GM15510 (cell line): ENCODE measurements around the gene INO80.

Source experiments
- POLR2A ChIP-seq: IDR thresholded peaks from 3 replicates; pipeline ENCODE4 v1.6.1; 2011; ENCODE audit warnings: borderline replicate concordance; ENCODE audit not compliant: insufficient read length; ENCODE audit errors: extremely low read depth

The INO80 gene, protein sequence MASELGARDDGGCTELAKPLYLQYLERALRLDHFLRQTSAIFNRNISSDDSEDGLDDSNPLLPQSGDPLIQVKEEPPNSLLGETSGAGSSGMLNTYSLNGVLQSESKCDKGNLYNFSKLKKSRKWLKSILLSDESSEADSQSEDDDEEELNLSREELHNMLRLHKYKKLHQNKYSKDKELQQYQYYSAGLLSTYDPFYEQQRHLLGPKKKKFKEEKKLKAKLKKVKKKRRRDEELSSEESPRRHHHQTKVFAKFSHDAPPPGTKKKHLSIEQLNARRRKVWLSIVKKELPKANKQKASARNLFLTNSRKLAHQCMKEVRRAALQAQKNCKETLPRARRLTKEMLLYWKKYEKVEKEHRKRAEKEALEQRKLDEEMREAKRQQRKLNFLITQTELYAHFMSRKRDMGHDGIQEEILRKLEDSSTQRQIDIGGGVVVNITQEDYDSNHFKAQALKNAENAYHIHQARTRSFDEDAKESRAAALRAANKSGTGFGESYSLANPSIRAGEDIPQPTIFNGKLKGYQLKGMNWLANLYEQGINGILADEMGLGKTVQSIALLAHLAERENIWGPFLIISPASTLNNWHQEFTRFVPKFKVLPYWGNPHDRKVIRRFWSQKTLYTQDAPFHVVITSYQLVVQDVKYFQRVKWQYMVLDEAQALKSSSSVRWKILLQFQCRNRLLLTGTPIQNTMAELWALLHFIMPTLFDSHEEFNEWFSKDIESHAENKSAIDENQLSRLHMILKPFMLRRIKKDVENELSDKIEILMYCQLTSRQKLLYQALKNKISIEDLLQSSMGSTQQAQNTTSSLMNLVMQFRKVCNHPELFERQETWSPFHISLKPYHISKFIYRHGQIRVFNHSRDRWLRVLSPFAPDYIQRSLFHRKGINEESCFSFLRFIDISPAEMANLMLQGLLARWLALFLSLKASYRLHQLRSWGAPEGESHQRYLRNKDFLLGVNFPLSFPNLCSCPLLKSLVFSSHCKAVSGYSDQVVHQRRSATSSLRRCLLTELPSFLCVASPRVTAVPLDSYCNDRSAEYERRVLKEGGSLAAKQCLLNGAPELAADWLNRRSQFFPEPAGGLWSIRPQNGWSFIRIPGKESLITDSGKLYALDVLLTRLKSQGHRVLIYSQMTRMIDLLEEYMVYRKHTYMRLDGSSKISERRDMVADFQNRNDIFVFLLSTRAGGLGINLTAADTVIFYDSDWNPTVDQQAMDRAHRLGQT (N-terminal part only)

DNA sequence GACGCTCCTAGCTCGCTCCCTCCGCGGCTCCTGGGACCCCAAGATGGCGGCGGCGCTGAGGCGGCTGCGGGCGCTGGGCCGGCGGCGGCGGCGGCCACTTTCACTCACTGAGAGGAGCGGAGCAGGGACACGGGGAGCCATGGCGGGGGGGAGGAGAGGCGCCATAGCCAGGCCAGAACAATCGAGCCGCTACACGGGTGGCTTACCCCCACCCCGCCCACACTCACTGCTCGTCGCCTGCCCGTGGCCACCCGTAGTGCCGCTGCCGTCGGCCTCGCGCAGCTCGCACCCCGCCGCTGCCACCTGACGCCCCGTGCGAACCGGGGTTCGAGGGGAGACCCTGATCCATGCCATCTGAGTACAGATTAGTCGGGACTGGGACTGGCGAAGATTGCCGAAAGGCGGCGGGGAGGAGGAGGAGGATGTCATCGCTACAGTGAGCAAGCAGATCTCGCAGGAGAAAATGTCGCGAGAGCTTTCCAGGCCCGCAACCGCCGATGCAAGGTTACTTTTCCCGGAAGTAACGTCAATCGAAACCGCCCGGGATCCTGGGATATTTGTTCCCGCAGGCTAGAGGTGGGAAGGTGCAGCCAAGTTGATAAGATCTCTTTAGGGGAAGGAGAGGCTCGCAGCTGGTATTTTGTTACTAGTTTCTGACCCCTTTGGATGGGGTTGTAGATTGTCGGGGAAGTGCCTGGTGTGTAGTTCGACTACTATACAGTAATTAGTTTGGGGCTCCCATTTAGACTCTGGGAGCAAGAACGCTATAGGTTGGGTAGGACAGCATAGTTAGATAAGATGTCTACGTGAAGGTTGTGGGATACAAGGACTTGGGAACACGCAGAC is at the start of gene INO80:
Gene INO80, minus strand, starts transcription at position 165 of the 846 bp plus-strand sequence. CDS start 19,970 bp downstream, outside the sequence.
- peak; percentile 45 for TF ChIP-seq POLR2A

DNA sequence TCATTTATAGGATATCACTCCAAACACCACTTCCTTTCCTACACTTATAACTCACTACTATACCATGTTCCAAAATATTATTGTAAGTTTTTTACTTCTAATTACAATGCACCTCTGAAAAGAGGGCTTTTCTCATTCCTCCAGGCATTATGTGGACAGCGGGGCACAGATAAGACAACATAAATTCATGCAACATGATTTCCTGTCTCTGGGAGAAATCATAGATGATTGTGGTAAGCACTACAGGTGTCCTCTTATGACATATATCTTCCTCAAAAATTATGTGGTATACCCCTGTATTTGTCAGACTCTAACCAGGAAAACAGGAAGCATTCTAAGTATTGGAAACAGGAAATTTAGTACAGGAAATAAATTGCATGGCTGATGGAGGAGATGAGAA is 45.7 kb upstream of the INO80 start:
- no peak for TF ChIP-seq POLR2A

DNA sequence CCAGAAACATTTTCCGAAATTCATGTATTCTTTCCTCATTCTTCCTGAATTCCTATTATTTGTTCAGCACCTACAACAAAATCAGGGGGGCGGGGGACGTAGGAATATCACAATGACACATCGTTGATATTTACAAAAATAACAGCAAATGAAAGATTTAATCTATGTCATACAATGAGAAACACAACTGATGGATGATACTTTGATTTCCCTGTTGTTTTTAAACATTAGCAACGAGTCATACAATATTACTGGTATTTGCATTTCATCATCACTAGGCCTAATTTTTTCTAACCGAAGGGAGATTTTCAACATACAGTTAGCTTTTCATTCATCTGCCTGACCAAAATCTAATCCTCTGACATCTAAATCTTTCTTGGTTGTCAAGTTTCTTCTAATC is 45.3 kb upstream of the INO80 start:
- no peak for TF ChIP-seq POLR2A

DNA sequence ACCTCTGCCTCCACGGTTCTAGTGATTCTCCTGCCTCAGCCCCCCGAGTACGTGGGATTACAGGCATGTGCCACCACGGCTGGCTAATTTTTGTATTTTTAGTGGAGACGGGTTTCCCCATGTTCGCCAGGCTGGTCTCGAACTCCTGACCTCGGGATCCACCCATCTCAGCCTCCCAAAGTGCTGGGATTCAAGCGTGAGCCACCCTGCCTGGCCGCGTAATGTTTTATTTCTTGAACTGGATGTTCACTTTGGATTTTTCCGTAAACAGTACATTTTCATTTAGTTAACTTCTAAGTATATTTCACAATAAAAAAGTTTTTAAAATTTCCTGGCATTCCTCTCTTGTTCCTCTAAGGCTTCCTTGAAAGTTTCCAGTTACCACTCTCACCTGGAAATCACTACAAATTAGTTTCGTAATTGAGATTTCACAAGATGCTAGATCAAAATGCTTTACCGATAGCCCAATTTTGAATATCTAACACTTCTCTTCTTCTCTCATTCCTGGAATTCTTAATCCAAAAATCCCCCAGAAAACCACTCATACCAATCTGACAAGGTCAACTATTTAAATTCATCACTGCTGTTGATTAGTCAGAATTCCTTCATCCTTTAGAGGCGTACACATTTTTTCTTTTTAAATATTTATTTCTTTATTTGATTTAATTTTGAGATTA is 44.7 kb upstream of the INO80 start:
- no peak for TF ChIP-seq POLR2A

DNA sequence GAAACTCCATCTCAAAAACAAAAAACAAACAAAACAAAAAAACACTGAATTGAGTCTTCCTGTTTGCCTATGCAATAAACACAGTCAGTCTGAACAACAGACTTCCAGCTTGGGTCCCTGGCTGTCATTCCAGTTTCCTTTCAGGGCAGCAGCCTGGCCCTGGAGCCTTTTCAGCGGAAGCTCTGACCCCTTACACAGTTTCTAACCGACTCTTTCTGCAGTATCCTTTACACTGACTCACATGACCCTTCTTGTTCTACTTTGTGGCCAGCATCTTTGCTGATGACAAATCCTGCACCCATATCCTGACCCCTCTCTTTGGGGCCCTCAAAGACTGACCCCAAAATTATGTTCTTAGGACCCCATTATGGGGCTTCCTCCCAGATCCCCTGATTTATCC is 38.3 kb upstream of the INO80 start:
- TF ChIP-seq POLR2A, result no peak

DNA sequence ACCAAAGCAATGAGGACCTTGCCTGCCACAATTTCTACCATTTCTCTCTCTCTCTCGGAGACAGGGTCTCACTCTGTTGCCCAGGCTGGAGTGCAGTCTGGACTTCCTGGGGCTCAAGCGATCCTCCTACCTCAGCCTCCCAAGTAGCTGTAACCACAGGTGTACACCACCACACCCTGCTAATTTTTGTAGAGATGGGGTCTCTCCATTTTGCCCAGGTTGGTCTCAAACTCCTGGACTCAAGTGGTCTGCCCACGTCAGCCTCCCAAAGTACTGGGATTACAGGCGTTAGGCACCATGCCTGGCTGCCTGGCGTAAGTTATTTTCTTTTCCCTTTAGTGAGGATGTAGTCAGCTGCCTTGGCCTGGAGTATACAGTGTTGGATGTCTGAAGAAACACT is 37.7 kb upstream of the INO80 start:
- no peak for TF ChIP-seq POLR2A

DNA sequence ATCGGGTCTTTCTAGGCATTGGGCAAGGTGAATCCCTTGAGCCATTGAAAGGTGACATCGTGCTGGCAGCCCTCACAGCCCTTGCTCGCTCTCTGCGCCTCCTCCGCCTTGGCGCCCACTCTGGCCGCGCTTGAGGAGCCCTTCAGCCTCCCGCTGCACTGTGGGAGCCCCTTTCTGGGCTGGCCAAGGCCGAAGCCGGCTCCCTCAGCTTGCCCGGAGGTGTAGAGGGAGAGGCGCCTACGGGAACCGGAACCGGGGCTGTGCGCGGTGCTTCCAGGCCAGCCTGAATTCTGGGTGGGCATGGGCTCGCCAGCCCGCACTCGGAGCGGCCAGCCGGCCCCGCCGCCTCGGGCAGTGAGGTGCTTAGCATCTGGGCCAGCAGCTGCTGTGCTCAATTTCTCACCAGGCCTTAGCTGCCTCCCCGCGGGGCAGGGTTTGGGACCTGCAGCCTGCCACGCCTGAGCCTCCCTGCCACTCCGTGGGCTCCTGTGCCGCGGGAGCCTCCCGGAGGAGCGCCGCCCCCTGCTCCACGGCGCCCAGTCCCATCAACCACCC is 35.4 kb upstream of the INO80 start:
- no peak for TF ChIP-seq POLR2A

DNA sequence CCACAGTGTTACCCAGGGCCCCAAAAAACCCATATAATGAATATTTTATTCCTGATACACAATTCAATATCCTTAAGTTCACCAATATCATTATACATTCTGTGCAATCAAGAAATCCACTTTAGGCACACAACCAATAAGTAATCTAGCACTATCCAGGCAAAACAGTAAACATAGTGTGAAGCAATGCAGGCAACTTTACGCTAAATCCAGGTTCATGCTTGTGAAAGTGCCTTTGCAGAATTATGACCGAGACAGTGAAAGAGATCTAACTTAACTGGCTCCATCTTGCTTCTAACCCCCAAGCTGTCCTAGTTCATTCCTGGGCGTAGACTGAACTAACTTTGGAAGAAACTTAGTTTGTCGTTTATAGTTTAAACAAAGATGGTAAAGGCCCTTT is 34.2 kb upstream of the INO80 start:
- TF ChIP-seq POLR2A, result no peak

DNA sequence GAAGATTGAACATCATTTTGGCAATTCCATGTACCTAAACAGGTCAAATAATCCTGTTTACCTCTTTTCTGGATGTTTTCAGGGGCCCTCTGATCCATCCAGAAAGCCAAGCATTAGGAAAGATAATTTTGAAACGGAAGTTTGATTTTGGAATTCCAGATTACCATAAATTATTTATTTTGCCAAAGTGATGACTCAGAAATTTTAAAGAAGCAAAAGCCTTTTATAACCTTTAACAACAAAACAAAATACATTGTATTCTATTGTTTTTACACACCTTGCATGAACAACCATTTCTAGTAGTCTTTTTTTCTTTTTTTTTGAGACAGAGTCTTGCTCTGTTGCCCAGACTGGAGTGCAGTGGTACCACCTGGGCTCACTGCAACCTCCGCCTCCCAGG is 32.0 kb upstream of the INO80 start:
- TF ChIP-seq POLR2A, result no peak

DNA sequence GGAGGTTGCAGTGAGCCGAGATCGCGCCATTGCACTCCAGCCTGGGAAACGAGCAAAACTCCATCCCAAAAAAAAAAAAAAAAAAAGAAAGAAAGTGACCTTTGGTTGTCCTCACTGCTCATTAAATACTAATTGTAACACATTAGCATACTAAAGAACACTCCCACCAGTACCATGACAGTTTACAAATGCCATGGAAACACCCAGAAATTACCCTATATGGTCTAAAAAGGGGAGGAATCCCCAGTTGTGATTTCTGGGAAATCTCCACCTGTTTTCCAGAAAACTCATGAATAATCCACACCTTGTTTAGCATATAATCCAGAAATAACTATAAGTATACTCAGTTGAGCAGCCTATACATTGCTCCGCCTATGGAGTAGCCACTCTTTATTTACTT is 23.5 kb upstream of the INO80 start:
- no peak for TF ChIP-seq POLR2A

DNA sequence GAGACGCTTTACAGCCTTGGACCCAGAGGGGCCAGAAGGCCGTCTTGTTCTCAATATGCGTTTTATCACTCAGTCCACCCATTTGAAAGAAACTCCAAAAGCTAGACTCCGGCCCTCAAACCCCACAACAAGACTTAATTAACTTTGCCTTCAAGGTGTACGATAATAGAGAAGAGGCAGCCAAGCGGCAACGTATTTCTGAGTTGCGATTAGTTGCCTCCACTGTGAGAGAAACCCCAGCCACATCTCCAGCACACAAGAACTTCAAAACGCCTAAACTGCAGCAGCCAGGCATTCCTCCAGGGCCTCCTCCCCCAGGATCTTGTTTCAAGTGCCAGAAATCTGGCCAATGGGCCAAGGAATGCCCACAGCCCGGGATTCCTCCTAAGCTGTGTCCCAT is 17.4 kb upstream of the INO80 start:
- TF ChIP-seq POLR2A, result no peak

DNA sequence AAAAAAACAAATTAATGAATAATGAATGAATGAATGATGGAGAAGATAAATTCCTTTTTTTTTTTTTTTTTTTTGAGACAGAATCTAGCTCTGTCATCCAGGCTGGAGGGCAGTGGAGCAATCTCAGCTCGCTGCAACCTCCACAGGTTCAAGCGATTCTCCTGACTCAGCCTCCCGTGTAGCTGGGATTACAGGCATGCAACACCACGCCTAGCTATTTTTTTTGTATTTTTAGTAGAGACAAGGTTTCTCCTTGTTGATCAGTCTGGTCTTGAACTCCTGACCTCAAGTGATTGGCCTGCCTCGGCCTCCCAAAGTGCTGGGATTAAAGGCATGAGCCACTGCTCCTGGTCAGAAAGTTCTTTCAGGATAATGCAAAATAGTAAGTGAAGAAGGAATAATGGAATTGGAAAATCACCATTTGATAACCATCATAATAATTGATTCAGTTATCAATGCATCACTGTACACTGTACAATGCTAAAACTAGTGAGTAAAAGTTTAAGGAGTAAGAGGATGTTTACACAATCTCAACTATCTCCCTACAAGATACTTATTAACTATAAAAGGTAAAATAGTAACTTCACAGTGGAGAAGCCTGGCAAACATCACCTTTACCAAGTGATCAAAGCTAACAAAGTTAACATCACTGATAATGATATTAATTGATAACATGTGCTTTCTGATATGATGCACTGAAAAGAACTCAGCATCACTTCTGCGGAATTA is 12.3 kb upstream of the INO80 start:
- TF ChIP-seq POLR2A, result no peak

DNA sequence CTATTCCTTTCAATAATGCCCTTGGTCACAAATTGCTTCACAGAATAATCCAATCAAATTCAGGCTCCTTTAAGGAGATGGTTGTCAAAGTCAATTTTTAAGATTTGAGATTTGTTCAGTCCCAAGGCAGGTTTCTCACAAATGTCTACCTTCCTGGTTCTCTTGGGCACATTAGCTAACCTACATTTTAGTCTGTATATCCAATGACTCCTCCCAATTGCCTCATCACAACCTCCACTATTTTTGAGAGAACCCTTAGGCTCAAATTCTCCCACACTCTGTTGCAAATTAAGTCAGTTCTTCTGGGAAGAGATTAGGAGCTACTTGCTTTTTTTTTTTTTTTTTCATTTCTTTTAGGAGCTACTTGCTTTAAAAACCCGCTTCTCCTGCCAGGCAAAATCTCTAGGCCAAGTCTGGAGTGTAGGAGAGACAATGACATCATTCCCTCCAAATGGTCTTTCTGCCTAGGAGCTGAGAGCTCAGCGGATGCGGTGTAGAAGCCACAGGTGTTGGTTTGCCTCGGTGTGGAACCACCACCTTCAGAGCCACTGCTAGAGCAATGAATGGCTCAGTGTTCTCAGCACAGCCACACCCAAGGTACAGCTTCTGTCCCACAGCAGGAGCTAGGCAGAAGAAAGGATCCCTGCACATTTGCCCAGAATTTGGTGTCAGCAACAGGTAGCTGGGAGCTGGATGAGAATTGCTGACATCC is 10.0 kb upstream of the INO80 start:
- no peak for TF ChIP-seq POLR2A
